HEK293 (cell line): ENCODE data around the gene BCAT1.

Source experiments
- CTCF ChIA-PET: fragments of 350-600 bp; formaldehyde crosslinking; extraction: SDS; loops from one replicate; lab custom pipeline; 2021; ENCODE audit warnings: antibody characterized with exemption; lab: Yijun Ruan, JAX
- POLR2A ChIA-PET: fragments of 300-600 bp; formaldehyde crosslinking; extraction: SDS; loops from one replicate; lab custom pipeline; 2020; ENCODE audit warnings: antibody characterized with exemption, inconsistent platforms; lab: Yijun Ruan, JAX
- H3K27ac ChIP-seq: fragments of 200-500 bp; sonication (Bioruptor generic); 2 replicates; pipeline ENCODE4 v1.5.1; 2014; ENCODE audit warnings: low read depth, low read length, control low read depth, inconsistent platforms; ENCODE audit errors: extremely low read depth
- H3K36me3 ChIP-seq, 2 experiments: fragments of 200-500 bp in 1 of 2; sonication (Bioruptor generic) in 1 of 2; 1 replicate in 1 of 2; 2 replicates in 1 of 2; pipeline ENCODE4 v1.5.1; 2014 to 2017; ENCODE audit warnings: inconsistent platforms in 2 of 2, low read length in 2 of 2; ENCODE audit not compliant: control insufficient read depth in 2 of 2, insufficient read depth in 1 of 2
- H3K4me1 ChIP-seq: fragments of 200-500 bp; sonication (Bioruptor generic); 2 replicates; pipeline ENCODE4 v1.5.1; 2014; ENCODE audit warnings: mild to moderate bottlenecking, low read length, inconsistent platforms; ENCODE audit not compliant: control insufficient read depth, insufficient read depth
- H3K4me3 ChIP-seq: 2 replicates; pipeline ENCODE4 v1.5.1; 2011; ENCODE audit warnings: low read depth, mild to moderate bottlenecking, control low read depth, low read length, moderate library complexity
- H3K9me3 ChIP-seq: fragments of 200-500 bp; sonication (Bioruptor generic); 2 replicates; pipeline ENCODE4 v1.5.1; 2014; ENCODE audit warnings: low read depth, low read length, inconsistent platforms; ENCODE audit not compliant: control insufficient read depth, insufficient read depth
- BCL11B ChIP-seq: fragments of 450-650 bp; formaldehyde crosslinking; IDR thresholded peaks from 2 replicates; pipeline ENCODE4 v1.5.1; 2016; ENCODE audit warnings: low read depth, missing biosample characterization, missing genetic modification characterization
- GLI4 ChIP-seq: fragments of 450-650 bp; formaldehyde crosslinking; IDR thresholded peaks from 2 replicates; pipeline ENCODE4 v1.5.1; 2016; ENCODE audit warnings: missing biosample characterization, missing genetic modification characterization
- GLIS2 ChIP-seq: fragments of 450-650 bp; formaldehyde crosslinking; IDR thresholded peaks from 2 replicates; pipeline ENCODE4 v1.5.1; 2016; ENCODE audit warnings: missing biosample characterization, missing genetic modification characterization
- IKZF3 ChIP-seq: fragments of 450-650 bp; IDR thresholded peaks from 2 replicates; pipeline ENCODE4 v1.5.0; 2018; ENCODE audit warnings: missing biosample characterization, mild to moderate bottlenecking, missing genetic modification characterization, moderate library complexity
- PRDM1 ChIP-seq: fragments of 450-650 bp; formaldehyde crosslinking; IDR thresholded peaks from 2 replicates; pipeline ENCODE4; 2016; ENCODE audit warnings: missing biosample characterization, missing genetic modification characterization
- PRDM10 ChIP-seq: fragments of 450-650 bp; formaldehyde crosslinking; IDR thresholded peaks from 2 replicates; pipeline ENCODE4 v1.5.1; 2016; ENCODE audit warnings: missing biosample characterization, missing genetic modification characterization
- SCRT1 ChIP-seq: fragments of 450-650 bp; formaldehyde crosslinking; IDR thresholded peaks from 2 replicates; pipeline ENCODE4 v1.5.1; 2016; ENCODE audit warnings: missing biosample characterization, missing genetic modification characterization, borderline replicate concordance
- SETDB1 ChIP-seq: IDR thresholded peaks from one replicate; pipeline ENCODE4 v1.6.1; 2017; ENCODE audit warnings: mild to moderate bottlenecking, low read length, moderate library complexity, mixed read lengths; ENCODE audit not compliant: insufficient read length
- SP2 ChIP-seq: fragments of 450-650 bp; formaldehyde crosslinking; IDR thresholded peaks from 2 replicates; pipeline ENCODE4 v1.5.1; 2016; ENCODE audit warnings: missing biosample characterization, missing genetic modification characterization
- TCF7L2 ChIP-seq: IDR thresholded peaks from 2 replicates; pipeline ENCODE4 v1.6.1; 2011; ENCODE audit warnings: low read depth, mild to moderate bottlenecking, inconsistent platforms, low read length, moderate library complexity, borderline replicate concordance
- TSHZ1 ChIP-seq: fragments of 450-650 bp; formaldehyde crosslinking; IDR thresholded peaks from 2 replicates; pipeline ENCODE4 v1.5.1; 2016; ENCODE audit warnings: missing biosample characterization, missing genetic modification characterization, borderline replicate concordance
- ZNF155 ChIP-seq: fragments of 450-650 bp; formaldehyde crosslinking; IDR thresholded peaks from 2 replicates; pipeline ENCODE4 v1.5.1; 2016; ENCODE audit warnings: missing biosample characterization, missing genetic modification characterization
- ZNF157 ChIP-seq: fragments of 450-650 bp; formaldehyde crosslinking; IDR thresholded peaks from 2 replicates; pipeline ENCODE4 v1.5.1; 2016; ENCODE audit warnings: missing biosample characterization, missing genetic modification characterization
- ZNF174 ChIP-seq: fragments of 450-650 bp; formaldehyde crosslinking; IDR thresholded peaks from 2 replicates; pipeline ENCODE4 v1.5.0; 2017; ENCODE audit warnings: missing biosample characterization, mild to moderate bottlenecking, missing genetic modification characterization
- ZNF350 ChIP-seq: fragments of 450-650 bp; formaldehyde crosslinking; IDR thresholded peaks from 2 replicates; pipeline ENCODE4 v1.5.0; 2017; ENCODE audit warnings: missing biosample characterization, mild to moderate bottlenecking, missing genetic modification characterization
- ZNF394 ChIP-seq: fragments of 450-650 bp; formaldehyde crosslinking; IDR thresholded peaks from 2 replicates; pipeline ENCODE4 v1.5.1; 2016; ENCODE audit warnings: missing biosample characterization, missing genetic modification characterization, mild to moderate bottlenecking, moderate library complexity, borderline replicate concordance
- ZNF544 ChIP-seq: fragments of 450-650 bp; formaldehyde crosslinking; IDR thresholded peaks from 2 replicates; pipeline ENCODE4 v1.5.0; 2017; ENCODE audit warnings: missing biosample characterization, missing genetic modification characterization
- ZNF549 ChIP-seq: fragments of 450-650 bp; IDR thresholded peaks from 2 replicates; pipeline ENCODE4 v1.5.1; 2018; ENCODE audit warnings: missing biosample characterization, missing genetic modification characterization, mild to moderate bottlenecking, inconsistent platforms, moderate library complexity
- ZNF626 ChIP-seq: fragments of 450-650 bp; sonication (Bioruptor Pico); formaldehyde crosslinking; IDR thresholded peaks from 2 replicates; pipeline ENCODE4 v1.5.1; 2018; ENCODE audit warnings: missing biosample characterization, missing genetic modification characterization, inconsistent platforms
- ZNF660 ChIP-seq: fragments of 450-650 bp; IDR thresholded peaks from 2 replicates; pipeline ENCODE4 v1.5.1; 2018; ENCODE audit warnings: missing biosample characterization, mild to moderate bottlenecking, missing genetic modification characterization
- ZNF785 ChIP-seq: fragments of 450-650 bp; formaldehyde crosslinking; IDR thresholded peaks from 2 replicates; pipeline ENCODE4 v1.5.1; 2016; ENCODE audit warnings: missing biosample characterization, missing genetic modification characterization
- TF ChIP-seq, protein P1 (sequence below): fragments of 450-650 bp; formaldehyde crosslinking; IDR thresholded peaks from 2 replicates; pipeline ENCODE4 v1.5.1; 2017; ENCODE audit warnings: missing biosample characterization, mild to moderate bottlenecking, missing genetic modification characterization, moderate library complexity

The BCAT1 gene

DNA sequence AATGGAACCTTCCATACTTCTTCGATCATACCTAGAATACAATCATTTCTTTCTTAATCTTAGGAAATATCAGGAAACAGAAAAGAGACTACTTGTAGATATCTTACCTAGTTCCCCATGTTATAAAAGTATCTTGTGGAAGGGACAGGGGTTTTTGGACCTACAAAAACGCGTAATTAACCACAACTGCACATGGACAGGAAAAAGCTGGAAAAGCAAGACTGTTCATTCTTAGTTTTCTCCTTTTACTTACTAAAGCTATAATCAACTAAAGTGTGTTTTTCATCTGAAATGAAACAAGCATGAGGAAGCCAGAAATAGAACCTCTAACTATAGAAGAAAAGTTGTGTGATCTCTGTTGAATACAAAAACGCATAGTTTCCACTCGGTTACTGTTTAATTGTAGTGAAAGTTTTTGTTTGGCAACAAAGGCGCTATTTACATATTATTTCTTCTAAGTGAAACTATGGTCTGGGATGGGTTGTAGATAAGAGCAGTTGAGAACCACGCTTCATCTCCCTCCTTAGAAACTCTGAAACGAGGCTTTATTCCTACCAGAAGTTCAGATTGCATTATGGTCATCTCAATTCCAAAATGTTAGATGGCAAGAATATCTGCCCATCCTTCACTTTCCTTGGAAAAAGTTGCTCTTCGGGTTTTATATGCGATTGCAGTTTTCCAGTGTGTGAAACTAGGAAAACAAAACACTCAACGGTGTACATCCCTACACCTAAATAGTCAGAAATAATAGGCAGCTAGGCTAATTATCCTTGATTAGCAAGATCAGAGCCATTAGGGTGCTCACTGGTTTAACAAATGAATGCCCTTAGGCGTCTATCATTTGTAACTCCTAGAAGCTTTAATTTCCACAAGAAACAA, 1.1 kb downstream of the BCAT1 start:
- Histone ChIP-seq H3K27ac (no peak overlapping the region; the same call in 1 of the 2 replicates), H3K9me3 (no peaks in the 10 kb centered on the region), H3K4me1 (0 out of 2 replicates have a peak, but pooled peaks cover 3% of the 10 kb centered on the region), H3K36me3 (no peaks in the 10 kb centered on the region), H3K4me3 (peak overlapping the region; percentile 67)
- CTCF ChIA-PET, result interaction anchor here (1.1 to 2.2 kb wide), 3 partner anchors 36 to 88 kb away, joined by 3 to 6 read pairs (median 5); no protein-coding TSS in a partner anchor
- TF ChIP-seq ZNF660 (tag by site-specific recombination), result 0 out of 2 replicates have a peak, but pooled peaks have one; percentile 57
- no peak for TF ChIP-seq TCF7L2
- TF ChIP-seq PRDM1 (tag by site-specific recombination), result peak; percentile 67
- peak; percentile 34 for TF ChIP-seq PRDM10 (tag by site-specific recombination)
- POLR2A ChIA-PET, result interaction anchor here (0.7 to 1.3 kb wide), 2 partner anchors 14 to 247 kb away, joined by 3 read pairs; partner anchors contain the start of genes DNAI7 and ETFRF1

DNA sequence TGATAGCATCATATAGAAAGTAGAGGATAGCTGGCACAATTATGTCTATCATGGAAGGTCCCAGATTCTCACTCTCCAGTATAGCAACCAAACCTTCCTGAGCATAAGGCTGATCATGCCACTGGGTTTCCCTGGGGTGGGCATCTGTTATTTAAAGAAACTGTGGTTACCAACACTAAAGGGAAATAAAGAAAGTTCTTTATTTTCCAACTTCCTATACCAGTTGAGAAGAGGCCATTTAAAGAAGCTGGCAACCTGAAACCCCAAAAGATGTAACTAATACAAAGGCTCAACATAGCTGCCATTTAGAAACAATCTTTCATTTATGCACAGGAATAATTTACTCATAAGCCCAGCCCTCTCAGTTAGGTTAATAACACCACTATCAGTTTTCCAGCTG, 3.1 kb downstream of the BCAT1 start:
- CTCF ChIA-PET, result interaction anchor here (0.6 to 2.2 kb wide), 3 partner anchors 34 to 371 kb away, joined by 3 to 5 read pairs (median 4); no protein-coding TSS in a partner anchor
- H3K9me3 ChIP-seq, result no peaks in the 10 kb centered on the region
- no peak overlapping the region for H3K4me3 ChIP-seq
- H3K36me3 ChIP-seq, result no peaks in the 10 kb centered on the region
- POLR2A ChIA-PET, result no interaction called here
- H3K4me1 ChIP-seq, result 0 out of 2 replicates have a peak, but pooled peaks cover 3% of the 10 kb centered on the region
- H3K27ac ChIP-seq, result no peak overlapping the region
- no peak for TF ChIP-seq BCL11B (tag by site-specific recombination)
- TF ChIP-seq, all 188 proteins: peak for 0

- ChIA-PET POLR2A (no interaction called here), CTCF (no interaction called here)
- H3K9me3 ChIP-seq, result no peaks in the 10 kb centered on the region
- 0 out of 2 replicates have a peak, but pooled peaks cover 3% of the 10 kb centered on the region for H3K4me1 ChIP-seq
- no peak overlapping the region for H3K27ac ChIP-seq
- H3K4me3 ChIP-seq, result no peak overlapping the region
- H3K36me3 ChIP-seq, result no peaks in the 10 kb centered on the region
- TF ChIP-seq GLI4 (tag by site-specific recombination) (no peak), SETDB1 (no peak), ZNF157 (tag by site-specific recombination) (no peak), IKZF3 (tag by site-specific recombination) (no peak), ZNF394 (tag by site-specific recombination) (no peak), ZNF626 (no peak), GLIS2 (no peak), ZNF549 (no peak), ZNF544 (tag by site-specific recombination) (no peak), ZNF350 (no peak), SP2 (tag by site-specific recombination) (no peak), ZNF174 (tag by site-specific recombination) (no peak), SCRT1 (tag by site-specific recombination) (no peak), ZNF155 (tag by site-specific recombination) (no peak), TSHZ1 (no peak), ZNF785 (tag by site-specific recombination) (no peak)
- TF ChIP-seq, protein P1, sequence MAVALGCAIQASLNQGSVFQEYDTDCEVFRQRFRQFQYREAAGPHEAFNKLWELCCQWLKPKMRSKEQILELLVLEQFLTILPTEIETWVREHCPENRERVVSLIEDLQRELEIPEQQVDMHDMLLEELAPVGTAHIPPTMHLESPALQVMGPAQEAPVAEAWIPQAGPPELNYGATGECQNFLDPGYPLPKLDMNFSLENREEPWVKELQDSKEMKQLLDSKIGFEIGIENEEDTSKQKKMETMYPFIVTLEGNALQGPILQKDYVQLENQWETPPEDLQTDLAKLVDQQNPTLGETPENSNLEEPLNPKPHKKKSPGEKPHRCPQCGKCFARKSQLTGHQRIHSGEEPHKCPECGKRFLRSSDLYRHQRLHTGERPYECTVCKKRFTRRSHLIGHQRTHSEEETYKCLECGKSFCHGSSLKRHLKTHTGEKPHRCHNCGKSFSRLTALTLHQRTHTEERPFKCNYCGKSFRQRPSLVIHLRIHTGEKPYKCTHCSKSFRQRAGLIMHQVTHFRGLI (tag by site-specific recombination), result no peak
These were observed 3.9 kb downstream of the BCAT1 start for GRCh38 chr12:24945039-24945438.
